ENCODE results near the gene PTPRN2.

PTPRN2 gene

GRCh38 chr7:158141806-158142518 is 445.7 kb downstream of the PTPRN2 start:
- no peak for DNase-seq

DNA sequence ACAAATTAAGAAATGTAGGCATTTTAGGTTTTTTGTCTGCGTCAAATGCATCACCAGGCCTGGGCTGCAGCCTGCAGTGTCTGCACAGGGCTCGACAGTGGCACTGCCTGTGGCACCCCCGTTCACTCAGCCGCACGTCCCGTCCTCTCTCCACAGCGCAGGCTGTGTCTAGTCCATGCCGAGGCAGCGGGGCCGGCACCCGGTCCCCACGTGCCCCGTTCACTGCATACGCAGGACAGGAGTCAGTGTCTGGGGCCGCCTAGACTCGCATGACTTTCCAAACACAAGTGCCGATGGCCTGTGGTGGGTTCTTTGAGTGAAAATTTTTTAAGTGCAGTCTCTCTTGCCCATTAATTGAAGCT is 446.4 kb downstream of the PTPRN2 start:
- no peak for DNase-seq

GRCh38 chr7:158140538-158141220 is 446.9 kb downstream of the PTPRN2 start:
- DNase-seq, result no peak

DNA sequence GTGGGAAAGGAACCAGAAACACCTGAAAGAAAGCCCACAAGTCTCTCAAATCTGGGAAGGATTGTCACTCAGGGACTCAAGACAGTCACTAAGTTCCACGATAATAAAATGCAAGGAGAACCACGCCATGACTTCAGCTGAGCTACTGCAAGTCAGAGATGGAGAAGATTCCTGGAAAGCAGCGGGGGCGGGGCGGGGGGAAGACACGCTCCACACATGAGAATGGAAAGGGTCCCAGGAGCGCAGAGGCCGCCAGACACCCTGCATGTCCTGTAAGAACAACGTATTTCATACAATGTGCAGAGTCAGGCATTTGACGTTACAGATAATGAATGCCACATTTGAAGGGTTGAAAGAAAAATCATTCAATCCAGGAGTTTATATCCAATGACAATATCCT is 448.1 kb downstream of the PTPRN2 start:
- DNase-seq, result no peak

- DNase-seq, result no peak
Observed at GRCh38 chr7:158138329-158138597, 449.4 kb downstream of the PTPRN2 start.

DNA sequence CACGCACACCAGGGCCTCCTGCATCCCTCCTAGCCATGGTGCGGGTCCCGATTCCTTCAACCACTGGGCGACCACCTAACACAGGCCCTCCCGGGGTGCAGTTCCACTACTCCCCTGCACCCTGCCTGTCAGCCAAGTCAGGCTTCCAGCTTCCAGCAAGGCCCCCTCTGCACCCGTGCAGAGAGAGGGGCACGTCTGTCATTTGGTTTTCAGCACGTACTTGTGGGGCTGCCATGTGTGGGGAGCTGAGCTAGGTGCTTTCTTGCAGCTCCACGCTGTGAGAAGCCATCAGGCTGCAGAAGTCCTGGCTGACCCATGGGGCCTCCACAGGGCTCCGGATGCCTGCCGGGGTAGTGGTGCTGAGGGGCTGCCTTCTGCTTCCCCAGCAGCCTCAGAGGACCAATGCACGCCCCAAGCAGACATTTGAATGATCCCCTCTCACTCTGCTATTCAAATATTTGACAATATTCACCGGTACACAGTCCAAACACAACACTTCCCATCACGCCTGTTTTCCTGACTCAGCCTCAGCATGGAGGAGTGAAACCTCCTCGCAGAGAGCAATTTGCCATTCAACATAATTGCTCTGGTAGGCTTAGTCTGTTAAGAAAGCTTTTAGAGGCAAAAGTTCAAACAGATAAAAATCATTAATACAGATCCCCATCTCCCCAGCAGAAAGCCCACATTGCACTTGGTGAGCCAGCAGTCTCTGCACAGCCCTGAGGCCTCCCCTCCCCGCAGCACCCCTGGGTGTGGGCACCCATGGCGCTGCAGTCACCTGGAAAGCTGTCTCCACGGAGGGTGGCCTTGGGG is 449.9 kb downstream of the PTPRN2 start:
- no peak for DNase-seq

GRCh38 chr7:158135931-158136330 is 451.7 kb downstream of the PTPRN2 start:
- no peak for DNase-seq

- DNase-seq, result no peak
Observed at GRCh38 chr7:158134824-158135223, 452.8 kb downstream of the PTPRN2 start.

- DNase-seq, result no peak
Observed at GRCh38 chr7:158133515-158134271, 453.9 kb downstream of the PTPRN2 start.

DNA sequence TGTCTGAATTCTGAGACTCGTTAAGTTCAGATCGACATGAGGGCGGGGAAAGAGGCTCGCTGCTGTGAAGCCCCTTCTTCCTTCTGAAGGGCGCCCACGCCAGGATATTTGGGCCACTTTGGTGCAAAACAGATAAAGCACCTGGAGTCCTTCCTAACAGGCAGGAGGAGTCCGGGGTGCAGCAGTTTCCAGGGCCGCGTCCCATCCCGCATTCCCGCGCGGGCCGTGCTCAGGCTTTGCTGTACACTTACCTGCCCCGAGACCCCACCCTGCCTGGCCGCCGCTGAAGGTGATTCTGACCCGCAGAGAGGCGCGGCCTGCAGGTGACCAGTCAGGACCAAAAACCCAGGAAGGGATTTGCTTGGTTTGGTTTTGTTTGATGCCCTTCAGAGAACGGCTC is 454.6 kb downstream of the PTPRN2 start:
- DNase-seq, result no peak

DNA sequence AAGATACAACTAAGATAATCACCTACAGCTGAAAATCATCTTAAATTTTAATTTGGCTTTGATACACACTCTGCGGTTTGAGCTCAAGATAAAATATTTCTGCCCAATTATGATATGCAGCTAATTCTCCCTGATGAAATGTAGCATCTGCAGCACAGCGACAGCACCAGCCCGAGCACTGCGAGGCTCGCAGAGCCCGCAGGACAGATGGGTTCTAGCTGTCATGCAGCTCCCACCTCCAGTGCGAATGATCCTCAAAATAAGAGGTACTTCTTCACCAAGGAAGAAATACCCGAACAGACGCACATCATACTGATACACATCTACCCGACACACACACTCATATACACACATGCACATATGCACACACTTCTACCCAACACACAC is 457.6 kb downstream of the PTPRN2 start:
- DNase-seq, result no peak

- no peak for DNase-seq
Observed at GRCh38 chr7:158129037-158130022, 458.3 kb downstream of the PTPRN2 start.

GRCh38 chr7:158128572-158128971 is 459.1 kb downstream of the PTPRN2 start:
- DNase-seq, result no peak

DNA sequence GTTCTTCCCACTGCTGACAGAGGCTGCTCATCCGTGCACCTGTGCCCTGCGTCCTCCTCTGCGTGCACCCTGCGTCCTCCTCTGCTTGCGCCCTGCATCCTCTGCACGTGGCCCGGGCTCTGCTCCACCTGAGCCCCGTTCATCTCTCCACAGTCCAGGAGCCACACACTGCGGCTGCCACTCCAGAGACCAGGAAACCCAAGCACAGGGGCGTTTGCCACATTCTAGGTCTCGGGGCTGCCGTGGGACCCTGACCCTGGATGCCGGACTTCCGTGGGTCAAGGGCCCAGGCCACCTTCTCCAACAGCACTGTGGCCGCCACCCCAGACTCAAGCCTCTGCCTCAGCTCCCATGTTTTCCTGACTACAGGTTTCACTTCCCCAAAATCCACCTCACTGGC is 460.4 kb downstream of the PTPRN2 start:
- DNase-seq, result no peak

- no peak for DNase-seq
Observed at GRCh38 chr7:158126661-158127060, 461.0 kb downstream of the PTPRN2 start.

GRCh38 chr7:158125721-158126120 is 461.9 kb downstream of the PTPRN2 start:
- no peak for DNase-seq

GRCh38 chr7:158125091-158125490 is 462.5 kb downstream of the PTPRN2 start:
- DNase-seq, result no peak

GRCh38 chr7:158124671-158125079 is 462.9 kb downstream of the PTPRN2 start:
- DNase-seq, result no peak

GRCh38 chr7:158123753-158124152 is 463.9 kb downstream of the PTPRN2 start:
- no peak for DNase-seq

- DNase-seq, result no peak
Observed at GRCh38 chr7:158123214-158123613, 464.4 kb downstream of the PTPRN2 start.

GRCh38 chr7:158121441-158122045 is 466.1 kb downstream of the PTPRN2 start:
- no peak for DNase-seq

DNA sequence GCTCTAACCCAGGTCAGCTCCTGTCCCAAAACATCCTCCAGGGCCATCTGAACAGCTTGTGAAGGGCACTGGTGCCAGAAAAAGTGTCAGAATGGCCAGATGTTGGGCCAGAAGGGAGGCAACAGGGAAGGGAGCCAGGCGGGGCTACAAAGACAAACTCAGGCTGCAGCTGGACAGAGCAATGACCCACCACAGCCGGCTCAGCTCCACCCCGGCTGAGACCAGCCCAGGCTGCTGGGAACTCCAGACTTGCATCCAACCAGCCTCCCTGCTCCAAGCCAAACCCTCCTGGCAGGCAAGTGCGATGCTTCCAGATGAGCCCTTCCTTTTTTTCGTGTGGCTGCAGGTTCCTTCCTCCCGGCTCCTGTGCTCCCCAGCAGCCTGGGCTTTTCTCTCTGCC is 466.9 kb downstream of the PTPRN2 start:
- DNase-seq, result no peak

All from NCI-H2171 (cell line).